GM19193 (cell line): ENCODE data around the gene FBXL5.

Experiments
- POLR2A ChIP-seq: IDR thresholded peaks from 4 replicates; pipeline ENCODE4 v1.6.1; 2011; ENCODE audit not compliant: insufficient read depth, insufficient read length; ENCODE audit errors: extremely low read depth

Gene FBXL5

DNA sequence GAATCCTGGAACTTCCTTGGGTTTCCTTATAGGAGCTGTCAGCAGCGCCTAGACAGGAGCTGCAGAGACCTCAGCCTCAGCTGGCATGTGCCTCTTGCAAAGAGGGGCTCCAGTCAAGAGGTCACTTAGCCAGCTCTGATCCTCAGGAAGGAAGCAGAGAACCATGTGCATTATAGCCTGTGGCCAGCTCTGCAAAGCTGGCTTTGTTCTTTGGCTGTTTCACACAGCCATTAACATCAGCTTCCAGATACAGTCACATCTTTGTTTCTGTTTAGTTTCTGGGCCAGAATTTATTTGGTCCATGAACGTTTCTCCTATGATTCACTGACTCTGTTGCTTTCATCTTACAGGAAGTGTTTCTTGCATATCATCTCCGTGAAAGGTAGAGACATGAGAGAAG, 93.0 kb downstream of the FBXL5 start:
- no peak for TF ChIP-seq POLR2A

DNA sequence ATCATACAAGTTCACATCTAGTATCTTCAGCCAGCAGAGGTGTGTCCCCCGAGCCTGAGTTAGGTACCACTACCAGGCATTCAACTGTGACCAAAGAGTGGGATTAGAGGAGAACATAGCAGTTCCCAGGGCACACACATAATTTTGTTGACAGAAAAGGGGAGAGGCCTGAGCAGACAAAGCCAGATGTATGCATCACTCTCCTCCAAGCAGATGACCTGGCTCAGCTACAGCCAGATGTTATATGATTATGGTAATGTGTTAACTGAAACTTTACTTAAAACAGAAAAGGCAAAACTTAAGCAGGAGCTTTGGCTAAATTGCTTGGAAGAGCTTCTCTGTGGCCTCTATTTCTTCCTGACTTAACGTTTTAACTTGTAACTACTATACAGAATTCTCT, 96.6 kb downstream of the FBXL5 start:
- TF ChIP-seq POLR2A = no peak

DNA sequence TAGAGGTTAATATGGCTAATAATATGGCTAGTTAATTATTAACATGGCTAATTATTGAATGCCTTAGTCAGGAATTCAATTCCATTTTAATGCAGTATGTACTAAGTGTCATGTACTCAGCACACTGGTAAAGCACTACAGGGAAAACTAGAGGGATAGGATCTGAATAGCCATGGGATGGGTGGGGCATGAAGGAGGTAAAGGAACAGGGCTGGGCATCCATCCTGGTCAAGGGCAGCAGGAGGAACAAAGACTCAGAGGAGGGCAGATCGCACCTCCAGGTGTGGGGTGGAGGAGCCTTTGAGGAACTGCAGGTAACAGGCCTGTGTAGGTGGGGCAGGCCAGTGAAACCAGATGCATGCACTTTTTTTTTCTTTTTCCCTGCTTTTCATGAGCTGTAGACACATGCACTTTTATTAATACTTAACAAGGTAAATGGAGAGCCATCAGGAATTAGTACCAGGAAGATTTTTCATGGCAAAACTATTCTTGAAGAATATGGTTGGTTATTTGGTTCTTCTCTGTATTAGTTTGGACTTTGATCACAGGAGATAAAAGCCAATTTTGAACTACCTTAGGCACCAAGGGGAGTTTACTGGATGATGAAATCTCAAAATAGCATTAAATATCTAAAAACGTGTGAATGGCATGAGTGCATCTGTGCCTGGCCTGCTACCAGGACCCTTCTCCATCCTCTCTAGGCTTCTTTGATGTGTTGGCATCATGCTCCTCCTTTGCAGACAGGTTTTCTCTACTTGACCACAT, 97.2 kb downstream of the FBXL5 start:
- no peak for TF ChIP-seq POLR2A

DNA sequence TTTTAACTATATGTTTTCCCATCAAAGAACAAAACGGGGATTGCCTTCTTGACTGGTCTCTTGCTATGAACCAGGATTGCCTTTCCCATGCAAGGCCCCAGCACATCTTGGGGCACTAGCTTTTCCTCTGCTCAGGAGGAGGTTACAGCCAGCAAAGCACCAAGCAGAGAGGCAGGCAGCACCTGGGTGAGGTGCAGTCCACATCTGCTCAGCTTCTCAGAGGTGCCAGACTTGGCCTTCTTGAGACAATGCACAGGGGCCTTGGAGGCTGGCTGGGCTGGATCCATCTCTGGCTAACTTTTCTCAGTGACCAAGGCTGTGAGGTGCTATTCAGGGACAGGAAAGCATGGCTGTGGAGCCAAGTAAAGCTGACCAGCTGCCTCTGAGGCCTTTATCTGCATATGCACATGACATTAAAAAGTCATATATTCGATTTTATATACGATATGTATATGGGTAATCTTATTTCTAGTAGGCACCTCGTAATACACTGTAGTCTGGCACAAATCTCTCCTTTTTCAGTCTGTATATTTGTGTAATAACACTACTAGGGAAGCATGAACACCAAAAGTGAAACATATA, 98.6 kb downstream of the FBXL5 start:
- no peak for TF ChIP-seq POLR2A
